PFSK-1 (cell line): ENCODE data around the gene KIAA1958.

Source experiments
- FOXP2 ChIP-seq: optimal IDR thresholded peaks from 2 replicates; pipeline ENCODE3; 2011; ENCODE audit warnings: borderline replicate concordance, control low read depth, inconsistent platforms; ENCODE audit not compliant: insufficient read depth; ENCODE audit errors: extremely low read length, extremely low read depth
- POLR2AphosphoS5 ChIP-seq: IDR thresholded peaks from 2 replicates; pipeline ENCODE4 v1.6.1; 2012; ENCODE audit warnings: low read depth, mild to moderate bottlenecking, control low read depth, low read length, moderate library complexity
- SIN3A ChIP-seq: IDR thresholded peaks from 2 replicates; pipeline ENCODE4 v1.6.1; 2012; ENCODE audit warnings: mild to moderate bottlenecking, low read length, moderate library complexity, borderline replicate concordance; ENCODE audit not compliant: insufficient read depth
- TAF1 ChIP-seq: IDR thresholded peaks from 2 replicates; pipeline ENCODE4 v1.6.1; 2012; ENCODE audit warnings: low read length, control low read depth, borderline replicate concordance; ENCODE audit not compliant: insufficient read depth
- TF ChIP-seq, protein P1 (sequence below), 2 experiments: IDR thresholded peaks; 2 replicates each; pipeline versions ENCODE4 v1.6.1 to v1.8.0; 2011 to 2012; ENCODE audit warnings: low read depth in 2 of 2, low read length in 2 of 2, control low read depth in 1 of 2, inconsistent platforms in 1 of 2, mild to moderate bottlenecking in 1 of 2, moderate library complexity in 1 of 2; ENCODE audit not compliant: insufficient read depth in 1 of 2

KIAA1958 gene

DNA sequence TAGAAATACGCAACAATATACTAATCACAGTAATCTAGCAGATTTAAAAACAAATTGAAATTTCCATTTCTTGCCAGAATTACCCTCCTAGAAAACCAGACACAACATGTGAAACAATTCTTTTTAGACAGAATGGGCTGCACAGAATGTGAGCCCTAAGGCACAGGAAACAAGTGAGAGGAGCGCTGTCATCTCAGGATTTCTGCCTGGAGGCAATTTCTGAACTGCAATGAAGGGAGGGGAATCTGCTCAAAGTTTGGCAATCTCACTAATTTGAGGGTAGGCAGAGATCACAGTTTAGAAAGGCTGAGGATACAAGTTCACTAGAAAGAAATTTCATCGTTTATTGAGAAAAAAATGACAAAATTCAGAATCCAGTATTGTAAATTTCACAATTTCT lies 161.0 kb downstream of the KIAA1958 start:
- TF ChIP-seq TAF1 (no peak), FOXP2 (no peak), SIN3A (no peak), POLR2AphosphoS5 (no peak)
- TF ChIP-seq, protein P1, sequence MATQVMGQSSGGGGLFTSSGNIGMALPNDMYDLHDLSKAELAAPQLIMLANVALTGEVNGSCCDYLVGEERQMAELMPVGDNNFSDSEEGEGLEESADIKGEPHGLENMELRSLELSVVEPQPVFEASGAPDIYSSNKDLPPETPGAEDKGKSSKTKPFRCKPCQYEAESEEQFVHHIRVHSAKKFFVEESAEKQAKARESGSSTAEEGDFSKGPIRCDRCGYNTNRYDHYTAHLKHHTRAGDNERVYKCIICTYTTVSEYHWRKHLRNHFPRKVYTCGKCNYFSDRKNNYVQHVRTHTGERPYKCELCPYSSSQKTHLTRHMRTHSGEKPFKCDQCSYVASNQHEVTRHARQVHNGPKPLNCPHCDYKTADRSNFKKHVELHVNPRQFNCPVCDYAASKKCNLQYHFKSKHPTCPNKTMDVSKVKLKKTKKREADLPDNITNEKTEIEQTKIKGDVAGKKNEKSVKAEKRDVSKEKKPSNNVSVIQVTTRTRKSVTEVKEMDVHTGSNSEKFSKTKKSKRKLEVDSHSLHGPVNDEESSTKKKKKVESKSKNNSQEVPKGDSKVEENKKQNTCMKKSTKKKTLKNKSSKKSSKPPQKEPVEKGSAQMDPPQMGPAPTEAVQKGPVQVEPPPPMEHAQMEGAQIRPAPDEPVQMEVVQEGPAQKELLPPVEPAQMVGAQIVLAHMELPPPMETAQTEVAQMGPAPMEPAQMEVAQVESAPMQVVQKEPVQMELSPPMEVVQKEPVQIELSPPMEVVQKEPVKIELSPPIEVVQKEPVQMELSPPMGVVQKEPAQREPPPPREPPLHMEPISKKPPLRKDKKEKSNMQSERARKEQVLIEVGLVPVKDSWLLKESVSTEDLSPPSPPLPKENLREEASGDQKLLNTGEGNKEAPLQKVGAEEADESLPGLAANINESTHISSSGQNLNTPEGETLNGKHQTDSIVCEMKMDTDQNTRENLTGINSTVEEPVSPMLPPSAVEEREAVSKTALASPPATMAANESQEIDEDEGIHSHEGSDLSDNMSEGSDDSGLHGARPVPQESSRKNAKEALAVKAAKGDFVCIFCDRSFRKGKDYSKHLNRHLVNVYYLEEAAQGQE (IDR thresholded peaks at IDR 0.05; ENCODE audit: insufficient read depth in 1 of 2, low read depth in 2 of 2, low read length in 2 of 2) = no peak

DNA sequence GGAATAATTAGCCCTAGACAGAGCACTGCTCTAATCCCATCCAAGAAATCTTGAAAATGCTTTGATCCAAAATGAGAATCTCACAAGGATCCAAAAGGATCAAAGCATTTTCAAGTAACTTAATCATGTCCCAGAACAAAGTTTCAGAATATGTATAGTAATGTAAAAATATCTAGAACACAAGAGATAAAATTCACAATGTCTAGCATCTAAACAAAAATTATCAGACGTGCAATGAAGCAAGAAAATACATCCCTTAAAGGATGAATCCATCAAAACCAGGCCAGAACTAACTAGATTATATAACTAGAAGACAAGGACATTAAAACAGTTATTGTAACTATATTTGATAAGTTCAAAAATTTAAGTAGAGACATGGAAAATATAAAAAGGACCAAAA lies 162.0 kb downstream of the KIAA1958 start:
- TF ChIP-seq TAF1 (no peak), FOXP2 (no peak), POLR2AphosphoS5 (no peak), SIN3A (no peak)
- TF ChIP-seq, protein P1 (IDR thresholded peaks at IDR 0.05; ENCODE audit: insufficient read depth in 1 of 2, low read depth in 2 of 2, low read length in 2 of 2) = no peak

DNA sequence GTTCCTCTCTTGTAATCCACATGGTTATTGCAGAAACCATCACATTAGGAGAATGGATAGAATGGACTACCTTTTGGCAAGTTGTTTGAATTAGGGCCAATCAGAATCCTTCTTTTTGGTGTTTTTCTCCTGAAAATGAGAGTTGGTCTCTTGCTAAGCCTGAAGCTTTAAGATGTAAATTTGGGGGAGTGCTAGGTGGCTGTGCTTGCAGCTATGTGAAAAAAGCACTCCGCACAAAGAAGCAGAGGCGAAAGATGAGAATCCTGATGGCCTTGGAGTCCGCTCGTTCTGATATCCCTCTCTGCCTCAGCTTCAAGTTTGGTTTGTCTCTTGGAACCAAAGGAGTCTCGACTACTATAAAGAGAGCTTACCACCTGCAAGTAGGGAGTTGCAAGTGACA lies 167.7 kb downstream of the KIAA1958 start:
- no peak for TF ChIP-seq POLR2AphosphoS5
- no peak for TF ChIP-seq FOXP2
- TF ChIP-seq TAF1 = no peak
- TF ChIP-seq, protein P1 (IDR thresholded peaks at IDR 0.05; ENCODE audit: insufficient read depth in 1 of 2, low read depth in 2 of 2, low read length in 2 of 2) = no peak
- no peak for TF ChIP-seq SIN3A

DNA sequence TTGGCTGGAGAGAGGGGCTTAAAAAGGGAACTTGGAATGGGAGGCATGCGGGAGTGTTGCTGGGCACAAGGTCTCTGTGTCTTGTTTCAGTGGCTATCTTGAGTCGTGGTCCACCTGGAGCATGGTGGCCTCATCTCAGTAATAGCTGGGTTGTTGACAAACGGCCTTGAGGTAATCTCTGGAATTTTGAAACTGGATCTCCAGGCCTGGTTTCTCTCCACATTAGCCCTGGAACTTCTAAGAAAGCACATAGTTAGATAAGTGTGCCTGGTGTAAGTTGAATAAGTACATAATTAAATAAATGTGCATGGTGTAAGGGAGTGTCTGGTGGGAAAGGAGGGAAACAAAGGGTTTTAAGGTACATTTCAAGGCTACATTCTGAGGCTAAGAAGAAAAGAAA lies 169.0 kb downstream of the KIAA1958 start:
- TF ChIP-seq TAF1 (no peak), POLR2AphosphoS5 (no peak), FOXP2 (no peak)

DNA sequence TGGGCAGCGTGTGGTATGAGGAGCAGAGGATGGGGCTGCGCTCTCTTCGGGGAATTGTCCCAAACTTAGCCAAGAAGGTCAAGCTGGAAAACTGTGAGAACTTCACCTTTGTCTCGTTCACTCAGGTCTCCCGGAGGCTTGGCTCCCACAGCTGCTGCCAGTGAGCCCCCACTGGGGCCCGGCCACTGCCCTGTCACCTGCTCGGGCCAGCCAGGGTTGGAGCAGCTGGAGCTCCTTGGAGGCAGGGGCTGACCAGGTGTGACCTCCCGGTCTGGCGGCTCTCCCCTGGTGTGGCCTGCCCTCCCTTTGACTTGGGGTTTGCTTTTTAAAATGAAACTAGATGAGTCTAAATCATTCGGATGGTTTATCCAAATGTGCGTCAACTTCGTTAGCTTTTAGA lies 173.3 kb downstream of the KIAA1958 start:
- TF ChIP-seq SIN3A (no peak), FOXP2 (no peak), POLR2AphosphoS5 (no peak), TAF1 (no peak)
- TF ChIP-seq, protein P1 (IDR thresholded peaks at IDR 0.05; ENCODE audit: insufficient read depth in 1 of 2, low read depth in 2 of 2, low read length in 2 of 2) = no peak

DNA sequence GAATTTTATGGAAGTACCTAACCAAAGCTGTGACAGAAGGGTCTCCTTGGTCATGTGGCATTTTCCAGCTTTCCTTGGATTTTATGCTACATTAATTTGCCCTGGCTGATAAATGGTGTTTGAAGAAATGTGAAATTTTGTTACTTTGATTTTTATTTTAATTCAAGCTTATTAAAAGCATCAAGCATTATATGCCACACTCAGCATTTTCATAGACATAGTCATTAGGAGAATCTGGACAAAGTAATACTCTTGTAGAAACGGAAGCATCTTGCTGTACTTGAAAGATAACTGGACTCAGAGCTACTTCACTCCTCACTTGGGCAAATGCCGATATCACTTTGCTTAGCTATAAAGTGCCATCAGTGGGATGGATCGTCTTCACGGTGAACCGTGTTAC lies 177.1 kb downstream of the KIAA1958 start:
- TF ChIP-seq FOXP2 (no peak), POLR2AphosphoS5 (no peak), SIN3A (no peak), TAF1 (no peak)
- TF ChIP-seq, protein P1 (IDR thresholded peaks at IDR 0.05; ENCODE audit: insufficient read depth in 1 of 2, low read depth in 2 of 2, low read length in 2 of 2) = no peak
